ENCODE results near the gene TRHDE. TPM values are rescaled to one million over a fixed set of nuclear protein-coding genes. Genes with fewer than 3 reads are reported as not detected.

TRHDE gene
- polyA plus RNA-seq, 1 donor (not counting 4 experiments of a cell fraction or from before 2014, with no cell fraction given) = 0.12 TPM

DNA sequence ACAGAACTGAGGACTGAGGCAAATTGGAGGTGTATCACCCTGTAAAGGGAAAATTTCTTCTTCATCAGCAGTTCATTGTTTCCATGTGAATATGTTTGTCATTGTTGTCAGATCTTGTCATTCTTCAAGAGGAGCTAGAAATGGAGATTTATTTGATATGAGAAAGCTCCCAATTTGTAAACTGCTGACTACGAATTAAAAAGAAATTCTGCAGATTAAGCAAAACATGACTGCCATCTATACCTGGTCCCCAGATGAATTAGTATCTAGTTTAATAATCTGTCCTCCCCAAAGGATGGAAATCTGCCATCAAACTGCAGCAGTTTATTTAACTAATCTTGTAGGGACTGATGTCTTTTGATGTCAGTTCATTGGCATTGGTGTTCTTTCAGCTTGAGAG lies 162.8 kb downstream of the TRHDE start:
- Histone ChIP-seq H3K79me2 (ENCODE audit: control insufficient read depth, insufficient read depth, low read length) (no peaks in the 10 kb centered on the region), H3K27ac (ENCODE audit: control insufficient read depth, insufficient read depth, low read length) (no peak overlapping the region), H3K27me3 (ENCODE audit: control insufficient read depth, extremely low read depth, insufficient read depth, low read length) (no peaks in the 10 kb centered on the region), H3K4me3 (ENCODE audit: control insufficient read depth in 2 of 3, extremely low read depth in 1 of 3, insufficient read depth in 2 of 3, low read depth in 1 of 3, low read length in 3 of 3) (no peak overlapping the region), H3K9me3 (ENCODE audit: control insufficient read depth, low read depth, low read length) (no peaks in the 10 kb centered on the region), H3K9me1 (ENCODE audit: control insufficient read depth, extremely low read depth, insufficient read depth, low read length) (no peaks in the 10 kb centered on the region), H3K4me1 (ENCODE audit: control insufficient read depth, extremely low read depth, insufficient read depth, low read length) (no peaks in the 10 kb centered on the region), H3K4me2 (ENCODE audit: control insufficient read depth, extremely low read depth, insufficient read depth, low read depth, low read length) (no peak overlapping the region), H3K9ac (ENCODE audit: control insufficient read depth, extremely low read depth, insufficient read depth, low read length) (no peak overlapping the region), H2AFZ (ENCODE audit: control insufficient read depth, low read length) (no peak overlapping the region), H3K36me3 (ENCODE audit: control insufficient read depth in 2 of 2, extremely low read depth in 1 of 2, insufficient read depth in 2 of 2, low read length in 2 of 2) (no peaks in the 10 kb centered on the region), H4K20me1 (ENCODE audit: control insufficient read depth, extremely low read depth, insufficient read depth, low read length) (no peaks in the 10 kb centered on the region)
- TF ChIP-seq, protein P1, sequence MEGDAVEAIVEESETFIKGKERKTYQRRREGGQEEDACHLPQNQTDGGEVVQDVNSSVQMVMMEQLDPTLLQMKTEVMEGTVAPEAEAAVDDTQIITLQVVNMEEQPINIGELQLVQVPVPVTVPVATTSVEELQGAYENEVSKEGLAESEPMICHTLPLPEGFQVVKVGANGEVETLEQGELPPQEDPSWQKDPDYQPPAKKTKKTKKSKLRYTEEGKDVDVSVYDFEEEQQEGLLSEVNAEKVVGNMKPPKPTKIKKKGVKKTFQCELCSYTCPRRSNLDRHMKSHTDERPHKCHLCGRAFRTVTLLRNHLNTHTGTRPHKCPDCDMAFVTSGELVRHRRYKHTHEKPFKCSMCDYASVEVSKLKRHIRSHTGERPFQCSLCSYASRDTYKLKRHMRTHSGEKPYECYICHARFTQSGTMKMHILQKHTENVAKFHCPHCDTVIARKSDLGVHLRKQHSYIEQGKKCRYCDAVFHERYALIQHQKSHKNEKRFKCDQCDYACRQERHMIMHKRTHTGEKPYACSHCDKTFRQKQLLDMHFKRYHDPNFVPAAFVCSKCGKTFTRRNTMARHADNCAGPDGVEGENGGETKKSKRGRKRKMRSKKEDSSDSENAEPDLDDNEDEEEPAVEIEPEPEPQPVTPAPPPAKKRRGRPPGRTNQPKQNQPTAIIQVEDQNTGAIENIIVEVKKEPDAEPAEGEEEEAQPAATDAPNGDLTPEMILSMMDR (optimal IDR thresholded peaks at IDR 0.05 in 1 of 3, IDR thresholded peaks at IDR 0.05 in 1 of 3, conservative IDR thresholded peaks at IDR 0.05 in 1 of 3; ENCODE audit: extremely low read depth in 1 of 3, insufficient read depth in 2 of 3, low read length in 3 of 3) = no peak
- TF ChIP-seq EZH2 (IDR thresholded peaks at IDR 0.05; ENCODE audit: low read length) = no peak
- dilution Hi-C loops (cut with MboI; ENCODE audit: extremely low pct_ligation_motif_present, low sequenced_read_pairs) = no loop called here
- FAIRE-seq = no peak
- no peak for DNase-seq (ENCODE audit: low read depth, low spot score)

DNA sequence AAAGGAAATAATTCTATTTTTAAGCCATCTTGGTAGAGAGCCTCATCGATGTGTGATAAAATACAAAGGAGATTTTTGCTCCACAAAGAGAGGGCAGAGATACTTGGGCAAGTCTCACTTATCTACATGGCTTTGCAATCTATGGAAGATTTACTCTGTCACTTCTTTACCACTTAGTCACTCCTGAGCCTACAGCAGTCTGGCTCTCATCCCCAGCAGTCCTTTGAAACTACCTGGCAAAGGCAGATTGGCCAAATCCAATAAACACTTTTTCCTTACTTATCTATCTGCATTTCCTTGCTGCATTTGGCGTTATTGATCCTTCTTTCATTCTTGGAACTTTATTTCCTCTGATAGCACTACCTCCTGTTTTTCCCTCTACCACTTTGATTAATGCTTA lies 170.0 kb downstream of the TRHDE start:
- Histone ChIP-seq H3K9me1 (ENCODE audit: control insufficient read depth, extremely low read depth, insufficient read depth, low read length) (no peaks in the 10 kb centered on the region), H3K4me2 (ENCODE audit: control insufficient read depth, extremely low read depth, insufficient read depth, low read depth, low read length) (no peak overlapping the region), H4K20me1 (ENCODE audit: control insufficient read depth, extremely low read depth, insufficient read depth, low read length) (no peaks in the 10 kb centered on the region), H3K27ac (ENCODE audit: control insufficient read depth, insufficient read depth, low read length) (no peak overlapping the region), H3K4me3 (ENCODE audit: control insufficient read depth in 2 of 3, extremely low read depth in 1 of 3, insufficient read depth in 2 of 3, low read depth in 1 of 3, low read length in 3 of 3) (no peak overlapping the region), H3K4me1 (ENCODE audit: control insufficient read depth, extremely low read depth, insufficient read depth, low read length) (no peaks in the 10 kb centered on the region), H3K9me3 (ENCODE audit: control insufficient read depth, low read depth, low read length) (no peaks in the 10 kb centered on the region), H3K79me2 (ENCODE audit: control insufficient read depth, insufficient read depth, low read length) (no peaks in the 10 kb centered on the region), H2AFZ (ENCODE audit: control insufficient read depth, low read length) (no peak overlapping the region), H3K36me3 (ENCODE audit: control insufficient read depth in 2 of 2, extremely low read depth in 1 of 2, insufficient read depth in 2 of 2, low read length in 2 of 2) (no peaks in the 10 kb centered on the region), H3K27me3 (ENCODE audit: control insufficient read depth, extremely low read depth, insufficient read depth, low read length) (no peaks in the 10 kb centered on the region), H3K9ac (ENCODE audit: control insufficient read depth, extremely low read depth, insufficient read depth, low read length) (no peak overlapping the region)
- TF ChIP-seq EZH2 (IDR thresholded peaks at IDR 0.05; ENCODE audit: low read length) = no peak
- TF ChIP-seq, protein P1 (optimal IDR thresholded peaks at IDR 0.05 in 1 of 3, IDR thresholded peaks at IDR 0.05 in 1 of 3, conservative IDR thresholded peaks at IDR 0.05 in 1 of 3; ENCODE audit: extremely low read depth in 1 of 3, insufficient read depth in 2 of 3, low read length in 3 of 3) = no peak
- no peak for FAIRE-seq
- dilution Hi-C loops (cut with MboI; ENCODE audit: extremely low pct_ligation_motif_present, low sequenced_read_pairs) = no loop called here
- no peak for DNase-seq (ENCODE audit: low read depth, low spot score)
